ENCODE results near the gene ZNF546.

ZNF546 gene

GRCh38 chr19:40056505-40056904 lies 59.6 kb downstream of the ZNF546 start:
- no peak for DNase-seq

GRCh38 chr19:40057166-40057565 lies 60.3 kb downstream of the ZNF546 start:
- no peak for DNase-seq

GRCh38 chr19:40059624-40060023 lies 62.8 kb downstream of the ZNF546 start:
- DNase-seq: no peak

GRCh38 chr19:40070058-40070457 lies 73.2 kb downstream of the ZNF546 start:
- no peak for DNase-seq

Measured in activated naive CD4-positive, alpha-beta T cell (primary cell).